OCI-M2 (cell line): Measurements from ENCODE around the gene DNMT3B.
"Not testable (repeated sequence)": the region's sequence is repeated elsewhere in the genome, so short reads cannot be mapped to it uniquely, and the experiment has no call there.

ENCODE experiments used
- DNase-seq: peaks from one replicate; lab custom pipeline; 2025; ENCODE audit not compliant: unreplicated experiment; lab: John Stamatoyannopoulos, UW

DNMT3B gene

DNA sequence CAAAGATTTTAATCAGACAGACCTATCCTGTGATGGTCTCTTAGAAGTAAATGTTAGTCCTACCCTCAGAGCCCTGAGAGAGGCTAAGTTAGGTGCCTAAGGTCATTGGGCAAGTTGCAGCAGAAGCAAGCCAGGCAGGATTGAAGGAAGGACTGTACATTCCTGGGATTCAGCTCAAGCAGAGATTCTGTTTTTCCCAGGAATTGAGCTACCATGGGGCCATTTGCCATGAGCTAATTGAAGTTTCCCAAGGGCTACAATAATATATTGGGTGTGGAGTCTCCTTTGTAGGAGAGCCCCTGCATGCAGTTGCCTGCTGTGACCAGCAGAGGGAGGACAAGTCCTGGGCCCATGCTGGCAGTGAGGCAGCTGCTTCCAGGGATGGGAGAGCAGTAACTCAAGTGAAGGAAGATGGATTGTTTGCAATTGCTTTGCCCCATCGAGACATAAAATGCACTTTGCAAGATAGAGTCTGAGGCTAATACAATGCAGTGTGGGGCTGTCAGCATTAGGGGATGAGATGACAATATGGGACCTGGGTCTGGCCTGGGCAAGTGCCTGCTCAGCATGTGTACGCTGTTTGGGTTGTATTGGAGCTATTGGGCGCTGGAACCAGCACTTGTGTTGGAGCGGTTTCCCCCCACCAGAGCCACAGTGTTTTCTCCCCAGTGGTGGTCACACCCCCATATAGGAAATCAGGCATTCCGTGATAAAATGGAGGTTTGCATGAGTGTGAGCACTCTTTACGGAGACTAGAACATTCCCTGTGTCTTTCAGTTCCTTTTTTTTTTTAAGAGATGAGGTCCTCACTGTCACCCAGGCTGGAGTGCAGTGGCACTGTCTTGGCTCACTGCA, 27.9 kb downstream of the DNMT3B start:
- peak; percentile 17 for DNase-seq

DNA sequence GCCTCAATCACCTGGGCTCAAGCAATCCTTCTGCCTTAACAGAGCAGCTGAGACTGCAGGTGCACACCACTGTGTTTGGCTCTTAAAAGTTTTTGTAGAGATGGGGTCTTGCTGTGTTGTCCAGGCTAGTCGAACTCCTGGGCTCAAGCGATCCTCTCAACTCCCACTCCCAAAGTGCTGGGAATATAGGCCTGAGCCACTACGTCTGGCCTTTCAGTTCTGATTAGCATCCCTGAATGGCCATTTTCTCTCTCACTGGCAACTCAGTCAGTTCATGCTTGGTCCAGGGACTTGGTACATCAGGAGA, 28.5 kb downstream of the DNMT3B start:
- DNase-seq: no peak

DNA sequence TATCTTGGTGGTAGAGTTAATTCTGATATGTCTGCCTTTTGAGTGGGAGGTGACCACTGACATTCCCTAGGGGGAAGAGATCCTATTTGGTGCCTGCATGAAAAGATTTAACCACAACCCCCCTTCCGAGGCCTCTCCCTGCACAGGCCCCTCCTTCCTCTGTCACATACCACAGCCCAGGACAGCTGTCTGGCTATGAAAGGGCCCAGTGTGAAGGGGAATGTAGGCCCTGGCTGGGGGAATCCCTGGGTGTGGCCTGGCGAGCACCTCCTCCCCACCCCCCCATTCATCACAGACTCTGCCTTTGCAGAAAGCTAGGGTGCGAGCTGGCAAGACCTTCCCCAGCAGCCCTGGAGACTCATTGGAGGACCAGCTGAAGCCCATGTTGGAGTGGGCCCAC, 30.1 kb downstream of the DNMT3B start:
- DNase-seq: no peak

DNA sequence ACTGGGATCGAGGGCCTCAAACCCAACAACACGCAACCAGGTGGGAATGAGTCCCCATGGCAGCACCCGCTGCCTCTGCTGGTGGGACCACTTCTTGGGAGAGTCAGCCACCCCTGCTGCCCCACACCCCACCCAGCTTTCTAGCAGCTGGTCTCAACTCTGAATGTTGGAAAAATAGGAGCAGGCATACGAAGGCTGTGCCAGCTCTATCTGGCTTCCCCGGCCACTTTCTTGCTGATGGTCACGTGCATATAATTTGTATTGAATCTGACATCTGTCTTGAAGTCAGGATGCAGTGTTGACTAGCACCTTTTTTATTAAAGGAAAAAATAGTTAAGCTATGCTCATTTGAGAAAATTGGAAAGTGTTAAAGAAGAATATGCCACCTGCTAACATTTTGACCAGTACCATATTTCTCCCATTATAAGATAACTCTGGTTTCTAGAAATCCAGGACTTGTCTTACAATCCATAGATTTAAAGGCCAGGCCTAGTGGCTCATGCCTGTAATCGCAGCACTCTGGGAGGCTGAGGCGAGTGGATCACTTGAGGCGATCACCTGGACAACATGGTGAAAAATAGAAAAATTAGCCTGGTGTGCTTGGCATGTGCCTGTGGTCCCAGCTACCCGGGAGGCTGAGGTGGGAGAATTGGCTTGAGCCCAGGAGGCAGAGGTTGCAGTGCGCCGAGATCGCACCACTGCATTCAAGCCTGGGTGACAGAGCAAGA, 30.7 kb downstream of the DNMT3B start:
- no peak for DNase-seq

DNA sequence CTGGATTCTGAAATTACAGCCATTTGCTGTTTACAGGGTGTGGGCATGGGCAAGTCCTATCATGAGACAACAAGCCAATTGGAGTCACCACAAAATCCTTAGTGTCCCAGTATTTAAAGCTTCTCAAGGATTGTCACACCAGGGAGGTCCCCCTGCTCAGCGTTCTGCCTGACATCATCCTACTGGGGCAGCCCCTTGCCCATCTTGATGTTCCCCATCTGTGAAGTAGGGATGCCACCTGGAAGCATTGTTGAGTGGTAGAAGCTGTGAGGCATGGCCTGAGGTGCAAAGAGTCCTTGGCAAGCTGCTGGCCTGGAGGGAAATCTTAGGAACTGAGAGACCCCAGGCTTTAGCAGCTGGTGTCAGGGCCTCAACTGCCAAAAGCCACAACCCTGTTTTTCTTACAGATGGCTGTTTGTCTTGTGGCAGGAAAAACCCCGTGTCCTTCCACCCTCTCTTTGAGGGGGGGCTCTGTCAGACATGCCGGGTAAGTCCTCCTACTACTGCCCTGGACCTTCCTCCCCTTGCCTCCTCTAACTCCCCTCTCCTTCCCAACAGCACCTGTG, 34.3 kb downstream of the DNMT3B start:
- no peak for DNase-seq

DNA sequence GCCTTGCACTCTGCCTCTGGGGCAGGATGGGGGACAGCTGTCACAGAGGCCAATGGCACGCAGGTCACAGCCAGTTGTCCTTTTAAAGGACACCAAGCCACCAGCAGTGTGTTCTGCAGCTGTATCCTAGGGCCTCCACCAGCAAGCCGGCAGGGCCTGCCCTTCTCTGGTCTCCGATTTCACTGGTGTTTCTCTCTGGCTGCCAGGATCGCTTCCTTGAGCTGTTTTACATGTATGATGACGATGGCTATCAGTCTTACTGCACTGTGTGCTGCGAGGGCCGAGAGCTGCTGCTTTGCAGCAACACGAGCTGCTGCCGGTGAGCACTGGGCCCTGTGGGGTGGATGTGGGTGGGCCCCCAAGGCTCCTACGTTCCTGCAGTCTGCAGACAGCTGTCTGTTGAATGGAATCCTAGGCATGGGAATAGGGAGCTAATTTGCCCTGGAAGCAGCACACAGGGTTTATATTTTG, 34.8 kb downstream of the DNMT3B start:
- no peak for DNase-seq

DNA sequence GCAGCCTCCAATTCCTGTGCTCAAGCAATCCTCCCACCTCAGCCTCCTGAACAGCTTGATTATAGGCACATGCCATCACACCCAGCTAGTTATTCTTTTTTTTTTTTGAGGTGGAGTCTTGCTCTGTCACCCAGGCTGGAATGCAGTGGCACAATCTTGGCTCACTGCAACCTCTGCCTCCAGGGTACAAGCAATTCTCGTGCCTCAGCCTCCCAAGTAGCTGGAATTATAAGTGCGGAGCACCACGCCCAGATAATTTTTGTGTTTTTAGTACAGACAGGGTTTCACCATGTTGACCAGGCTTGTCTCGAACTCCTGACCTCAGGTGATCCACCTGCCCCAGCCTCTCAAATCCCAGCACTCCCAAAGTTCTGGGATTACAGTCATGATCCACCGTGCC, 35.4 kb downstream of the DNMT3B start:
- not testable (repeated sequence) for DNase-seq

DNA sequence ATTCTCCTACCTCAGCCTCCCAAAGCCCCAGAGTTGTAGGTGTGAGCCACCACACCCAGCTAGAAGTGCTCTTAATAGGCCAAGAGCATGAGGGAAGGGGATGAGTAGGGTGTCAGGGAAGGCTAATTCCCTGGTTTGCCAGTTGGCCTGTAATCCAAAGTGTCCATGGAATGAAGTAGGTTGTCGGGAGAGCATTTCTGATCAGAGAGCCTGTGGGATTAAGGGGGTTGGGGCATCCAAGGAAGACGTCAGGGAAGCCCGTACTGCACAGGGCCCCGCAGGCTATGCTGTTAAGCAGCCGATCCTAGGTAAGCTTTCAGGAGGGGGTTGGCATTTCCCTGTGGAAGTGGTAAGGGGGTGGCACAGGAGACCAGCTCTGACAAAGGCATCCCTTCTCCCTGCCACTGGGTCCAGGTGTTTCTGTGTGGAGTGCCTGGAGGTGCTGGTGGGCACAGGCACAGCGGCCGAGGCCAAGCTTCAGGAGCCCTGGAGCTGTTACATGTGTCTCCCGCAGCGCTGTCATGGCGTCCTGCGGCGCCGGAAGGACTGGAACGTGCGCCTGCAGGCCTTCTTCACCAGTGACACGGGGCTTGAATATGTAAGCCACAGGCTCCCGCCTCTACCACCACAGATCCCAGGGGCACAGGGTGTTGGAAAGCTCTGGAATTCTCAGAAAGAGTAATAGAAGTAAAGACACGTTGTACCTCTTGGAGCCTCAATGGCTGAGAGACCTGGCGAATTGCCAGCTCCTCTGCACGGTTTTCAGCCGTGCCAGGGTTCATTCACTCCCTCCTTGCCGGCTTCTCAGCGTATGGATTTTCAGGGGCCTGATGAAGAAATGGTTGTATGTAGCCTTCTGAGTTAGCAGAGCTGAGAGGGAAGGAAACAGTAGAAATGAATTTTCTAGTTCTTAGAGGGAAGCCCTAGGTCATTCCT, 36.1 kb downstream of the DNMT3B start:
- DNase-seq: no peak

DNA sequence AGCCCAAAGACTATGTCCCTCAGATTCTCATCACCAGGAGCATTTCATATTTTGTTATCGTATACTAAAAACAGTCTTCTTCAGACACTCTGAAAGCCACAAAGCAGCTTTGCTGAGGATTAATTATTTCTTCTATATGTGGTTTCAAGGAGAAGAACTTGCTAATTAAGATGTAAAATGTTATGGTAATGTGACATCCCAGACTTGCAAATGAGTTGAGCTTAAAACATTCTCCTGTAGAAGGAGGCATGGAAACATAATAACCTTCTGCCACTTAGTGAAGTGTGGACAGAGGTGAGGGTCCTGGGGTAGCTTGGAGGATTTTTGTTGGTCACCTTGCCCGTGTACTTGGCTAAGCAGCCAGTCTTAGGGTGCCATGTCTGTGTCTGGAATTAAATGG, 40.9 kb downstream of the DNMT3B start:
- no peak for DNase-seq

DNA sequence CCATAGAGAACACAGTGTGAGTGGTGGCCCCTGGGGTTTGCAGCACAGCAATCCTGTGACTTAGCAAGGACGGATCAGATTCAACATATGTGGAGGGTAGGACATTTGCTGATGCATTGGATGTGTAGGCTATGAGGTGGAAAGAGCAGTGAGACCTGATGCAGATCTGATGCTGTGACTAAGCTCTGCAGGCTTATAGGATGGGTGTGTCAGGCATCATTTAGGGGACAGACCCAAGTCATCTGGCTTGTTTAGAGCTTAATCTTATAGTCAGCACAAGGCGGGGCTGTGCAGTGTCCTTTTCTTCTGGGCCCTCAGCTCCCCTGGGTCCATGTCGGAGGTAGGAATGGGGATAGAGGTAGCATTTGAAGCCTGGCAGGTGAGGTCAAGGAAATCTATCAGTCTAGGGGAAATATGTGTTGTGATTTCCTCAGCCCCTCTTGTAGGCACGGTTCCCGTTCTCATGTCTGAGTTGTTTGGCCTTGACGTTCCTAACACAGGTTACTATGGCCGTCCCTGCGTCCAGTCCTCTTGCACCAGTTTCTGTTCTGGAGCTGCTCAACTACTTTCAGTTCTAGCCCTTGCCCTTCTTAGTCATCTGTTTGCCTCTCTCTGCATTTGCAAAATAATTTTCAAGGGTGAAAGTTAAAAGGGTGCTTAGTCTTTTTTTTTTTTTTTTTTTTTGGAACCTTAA, 42.0 kb downstream of the DNMT3B start:
- DNase-seq: no peak

DNA sequence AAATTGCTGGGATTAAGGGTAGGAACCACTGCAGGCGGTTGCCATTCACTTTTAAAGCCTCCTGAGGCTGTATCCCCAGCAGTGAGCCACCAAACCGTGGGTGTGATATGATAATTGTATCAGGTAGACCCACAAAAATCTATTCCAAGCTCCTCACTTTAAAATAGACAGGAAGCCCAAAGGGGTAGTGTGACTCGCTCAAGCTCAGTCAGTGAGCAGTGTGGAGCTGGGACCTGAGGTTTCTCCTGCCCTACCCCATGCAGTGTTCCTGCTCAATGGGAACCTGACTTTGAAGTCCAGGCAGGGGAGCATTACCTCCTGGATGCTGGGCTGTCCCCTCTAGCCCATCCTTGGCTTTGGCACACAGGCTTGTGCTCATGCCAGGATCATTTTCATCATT, 42.6 kb downstream of the DNMT3B start:
- no peak for DNase-seq

DNA sequence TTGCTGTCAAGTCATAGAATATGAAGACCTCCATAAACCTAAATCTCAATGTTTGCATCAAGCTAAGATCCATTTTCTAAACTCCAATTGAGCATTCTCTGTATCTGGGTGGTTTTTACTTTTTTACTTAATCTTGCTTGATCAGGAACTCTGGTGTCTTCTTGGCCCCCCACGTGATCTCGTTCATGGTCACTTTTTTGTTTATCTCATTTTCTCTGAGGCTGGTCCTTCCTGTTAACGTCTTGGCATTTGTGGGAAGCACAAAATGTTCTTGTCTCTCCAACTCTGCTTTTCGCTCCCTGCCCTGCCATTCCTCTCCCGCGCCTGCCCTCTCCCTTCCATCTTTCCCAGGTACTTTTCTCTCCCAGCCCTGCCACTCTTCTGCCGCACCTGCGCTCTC, 43.5 kb downstream of the DNMT3B start:
- DNase-seq: no peak

DNA sequence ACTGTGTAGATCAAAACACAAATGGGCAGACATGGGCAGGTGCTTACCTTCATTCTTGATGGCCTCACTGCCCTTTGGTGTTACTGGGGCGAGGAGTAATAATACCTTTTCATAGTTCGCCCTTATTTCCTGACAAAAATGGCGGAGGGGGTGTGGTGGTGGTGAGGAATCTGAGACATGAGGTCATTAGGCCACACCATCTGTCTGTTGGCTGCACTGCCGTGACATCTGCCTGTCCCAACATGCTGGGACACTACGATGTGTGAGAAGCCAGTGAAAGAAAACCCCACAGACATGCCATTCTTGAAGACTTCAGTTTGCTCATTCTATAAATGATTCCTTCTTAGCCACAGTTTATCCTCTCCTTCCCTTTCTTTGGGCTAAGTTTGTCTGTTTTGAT, 44.2 kb downstream of the DNMT3B start:
- DNase-seq: no peak

DNA sequence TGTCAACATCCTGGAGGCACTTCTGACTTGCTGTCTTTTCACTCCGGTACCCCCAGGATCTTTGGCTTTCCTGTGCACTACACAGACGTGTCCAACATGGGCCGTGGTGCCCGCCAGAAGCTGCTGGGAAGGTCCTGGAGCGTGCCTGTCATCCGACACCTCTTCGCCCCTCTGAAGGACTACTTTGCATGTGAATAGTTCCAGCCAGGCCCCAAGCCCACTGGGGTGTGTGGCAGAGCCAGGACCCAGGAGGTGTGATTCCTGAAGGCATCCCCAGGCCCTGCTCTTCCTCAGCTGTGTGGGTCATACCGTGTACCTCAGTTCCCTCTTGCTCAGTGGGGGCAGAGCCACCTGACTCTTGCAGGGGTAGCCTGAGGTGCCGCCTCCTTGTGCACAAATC, 45.5 kb downstream of the DNMT3B start:
- DNase-seq: no peak

DNA sequence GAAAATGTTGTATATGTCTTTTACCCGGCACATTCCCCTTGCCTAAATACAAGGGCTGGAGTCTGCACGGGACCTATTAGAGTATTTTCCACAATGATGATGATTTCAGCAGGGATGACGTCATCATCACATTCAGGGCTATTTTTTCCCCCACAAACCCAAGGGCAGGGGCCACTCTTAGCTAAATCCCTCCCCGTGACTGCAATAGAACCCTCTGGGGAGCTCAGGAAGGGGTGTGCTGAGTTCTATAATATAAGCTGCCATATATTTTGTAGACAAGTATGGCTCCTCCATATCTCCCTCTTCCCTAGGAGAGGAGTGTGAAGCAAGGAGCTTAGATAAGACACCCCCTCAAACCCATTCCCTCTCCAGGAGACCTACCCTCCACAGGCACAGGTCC, 46.3 kb downstream of the DNMT3B start:
- DNase-seq: no peak

DNA sequence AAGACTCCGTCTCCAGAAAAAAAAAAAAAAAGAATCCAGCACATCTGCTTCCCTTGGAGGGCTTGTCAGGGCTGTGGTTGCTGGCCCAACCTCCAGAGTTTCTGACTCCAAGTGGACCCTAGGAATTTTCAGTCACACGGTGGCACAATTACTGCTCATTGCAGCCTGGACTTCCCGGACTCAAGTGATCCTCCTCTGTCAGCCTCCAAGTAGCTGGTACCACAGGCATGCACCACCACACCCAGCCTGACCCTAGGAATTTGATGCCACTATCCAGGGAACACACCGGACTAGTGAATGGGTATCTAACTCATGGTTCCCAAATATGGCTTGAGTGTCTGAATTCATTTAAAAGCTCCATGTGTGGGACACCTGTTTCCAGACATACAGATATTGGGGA, 47.7 kb downstream of the DNMT3B start:
- no peak for DNase-seq

DNA sequence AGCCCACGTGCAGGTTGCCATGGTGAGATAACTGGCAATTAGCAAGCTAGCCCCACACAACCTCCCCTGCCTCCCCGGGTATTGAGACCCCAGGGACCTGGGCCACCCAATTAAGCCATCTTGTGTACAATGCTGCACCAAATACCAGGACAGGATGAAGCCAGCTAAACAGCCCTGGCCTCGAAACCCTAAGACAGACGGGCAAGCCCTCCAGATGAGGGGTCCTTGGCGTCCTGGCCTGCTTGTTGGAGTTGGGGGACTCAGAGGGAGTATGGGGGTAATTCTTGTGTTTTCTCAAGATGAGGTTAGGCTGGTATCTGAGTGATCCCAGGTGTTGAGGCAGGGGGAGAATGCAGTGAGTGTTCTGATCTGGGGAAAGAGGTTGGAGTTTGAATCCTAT, 48.8 kb downstream of the DNMT3B start:
- DNase-seq: no peak

DNA sequence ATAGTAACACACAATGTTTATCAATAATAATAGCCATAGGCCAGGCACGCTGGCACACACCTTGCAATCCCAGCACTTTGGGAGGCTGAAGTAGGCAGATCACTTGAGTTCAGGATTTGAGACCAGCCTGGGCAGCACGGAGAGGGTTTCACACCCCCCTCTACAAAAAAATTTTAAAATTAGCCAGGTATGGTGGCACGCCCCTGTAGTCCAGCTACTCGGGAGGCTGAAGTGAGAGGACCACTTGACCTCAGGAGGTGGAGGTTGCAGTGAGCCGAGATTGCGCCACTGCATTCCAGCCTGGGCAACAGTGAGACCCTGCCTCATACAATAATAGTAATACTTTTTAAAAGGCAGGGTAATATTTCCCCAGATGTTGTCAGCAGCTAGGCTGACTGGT, 49.7 kb downstream of the DNMT3B start:
- no peak for DNase-seq

DNA sequence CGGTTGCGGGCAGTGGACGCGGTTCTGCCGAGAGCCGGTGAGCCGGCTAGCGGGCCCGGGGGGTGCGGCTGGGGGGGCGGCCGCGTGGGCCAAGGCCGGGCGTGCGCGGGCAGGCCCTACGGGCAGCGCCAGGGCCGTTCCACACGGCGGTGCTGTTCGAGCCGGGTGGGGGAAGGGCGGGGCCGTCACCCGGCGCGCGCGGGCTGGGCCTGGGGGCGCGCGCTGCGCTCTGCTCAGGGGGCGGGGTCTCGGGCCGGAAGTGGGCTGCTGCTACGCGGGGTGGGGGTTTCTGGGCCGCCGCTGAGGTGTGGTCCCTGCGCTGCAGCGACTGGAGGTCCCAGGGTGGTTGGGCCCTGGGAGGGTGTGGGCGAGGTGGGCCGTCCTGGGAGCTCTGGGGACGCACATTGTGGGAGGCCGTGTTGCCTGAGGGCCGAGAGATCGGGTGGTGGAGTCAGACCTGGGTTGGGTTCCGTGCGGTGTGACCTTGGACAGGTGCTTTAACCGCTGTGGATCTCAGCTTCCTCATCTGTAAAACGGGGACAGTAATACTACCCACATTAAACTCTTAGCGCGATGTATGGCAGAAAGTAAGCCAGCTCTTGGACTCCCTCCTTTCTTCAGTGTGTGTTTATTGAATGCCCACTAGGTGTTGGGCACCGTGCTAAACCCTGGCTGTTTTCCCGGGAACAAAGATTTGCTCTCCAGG, 58.0 kb downstream of the DNMT3B start:
- DNase-seq: no peak
